ENCODE results near the gene NANS.

The NANS gene

GRCh38 chr9:98037357-98037756 lies 19.2 kb upstream of the NANS start:
- TF ChIP-seq TCF4 (CRISPR knock-in tag; IDR thresholded peaks at IDR 0.05; ENCODE audit: borderline replicate concordance) (no peak), ZNF8 (CRISPR knock-in tag; IDR thresholded peaks at IDR 0.05) (no peak), ZFP3 (CRISPR knock-in tag; IDR thresholded peaks at IDR 0.05) (no peak), ZFP30 (CRISPR knock-in tag; IDR thresholded peaks at IDR 0.05) (no peak), SNAI2 (CRISPR knock-in tag; IDR thresholded peaks at IDR 0.05) (no peak), BACH2 (CRISPR knock-in tag; IDR thresholded peaks at IDR 0.05; ENCODE audit: borderline replicate concordance) (no peak), POU6F1 (CRISPR knock-in tag; IDR thresholded peaks at IDR 0.05; ENCODE audit: borderline replicate concordance, low read depth) (no peak), TOX (CRISPR knock-in tag; IDR thresholded peaks at IDR 0.05; ENCODE audit: borderline replicate concordance) (no peak), CSRNP3 (CRISPR knock-in tag; IDR thresholded peaks at IDR 0.05) (no peak), CSDC2 (CRISPR knock-in tag; IDR thresholded peaks at IDR 0.05) (no peak)
- ATAC-seq: no peak

GRCh38 chr9:98038958-98039357 lies 17.6 kb upstream of the NANS start:
- TF ChIP-seq ZNF70 (CRISPR knock-in tag; IDR thresholded peaks at IDR 0.05) (no peak), BACH2 (CRISPR knock-in tag; IDR thresholded peaks at IDR 0.05; ENCODE audit: borderline replicate concordance) (no peak), ZFP30 (CRISPR knock-in tag; IDR thresholded peaks at IDR 0.05) (no peak), ZC3H10 (CRISPR knock-in tag; IDR thresholded peaks at IDR 0.05) (no peak), PATZ1 (CRISPR knock-in tag; IDR thresholded peaks at IDR 0.05; ENCODE audit: borderline replicate concordance) (no peak), SNAI2 (CRISPR knock-in tag; IDR thresholded peaks at IDR 0.05) (no peak), ESRRG (CRISPR knock-in tag; IDR thresholded peaks at IDR 0.05) (no peak), PPARA (CRISPR knock-in tag; IDR thresholded peaks at IDR 0.05; ENCODE audit: borderline replicate concordance) (no peak), RARB (CRISPR knock-in tag; IDR thresholded peaks at IDR 0.05) (no peak), POU6F1 (CRISPR knock-in tag; IDR thresholded peaks at IDR 0.05; ENCODE audit: borderline replicate concordance, low read depth) (no peak), CREB5 (CRISPR knock-in tag; IDR thresholded peaks at IDR 0.05; ENCODE audit: low read depth) (no peak), TCF4 (CRISPR knock-in tag; IDR thresholded peaks at IDR 0.05; ENCODE audit: borderline replicate concordance) (no peak), ZFP3 (CRISPR knock-in tag; IDR thresholded peaks at IDR 0.05) (no peak), OSR1 (CRISPR knock-in tag; IDR thresholded peaks at IDR 0.05) (no peak), CSDC2 (CRISPR knock-in tag; IDR thresholded peaks at IDR 0.05) (no peak), ISL1 (CRISPR knock-in tag; IDR thresholded peaks at IDR 0.05) (no peak)
- no peak for ATAC-seq

- no peak for ATAC-seq
- no peak for TF ChIP-seq TSHZ2 (CRISPR knock-in tag; IDR thresholded peaks at IDR 0.05)
- no peak for TF ChIP-seq ZFP3 (CRISPR knock-in tag; IDR thresholded peaks at IDR 0.05)
- no peak for TF ChIP-seq TCF4 (CRISPR knock-in tag; IDR thresholded peaks at IDR 0.05; ENCODE audit: borderline replicate concordance)
- TF ChIP-seq CSRNP3 (CRISPR knock-in tag; IDR thresholded peaks at IDR 0.05): no peak
- TF ChIP-seq BACH2 (CRISPR knock-in tag; IDR thresholded peaks at IDR 0.05; ENCODE audit: borderline replicate concordance): no peak
- TF ChIP-seq POU6F1 (CRISPR knock-in tag; IDR thresholded peaks at IDR 0.05; ENCODE audit: borderline replicate concordance, low read depth): no peak
- TF ChIP-seq TOX (CRISPR knock-in tag; IDR thresholded peaks at IDR 0.05; ENCODE audit: borderline replicate concordance): no peak
- TF ChIP-seq ZNF565 (CRISPR knock-in tag; conservative IDR thresholded peaks at IDR 0.05; ENCODE audit: low read depth): no peak
Observed at GRCh38 chr9:98039607-98040017, 16.9 kb upstream of the NANS start.
